ENCODE data around the gene XAB2. TPM values are rescaled to one million over a fixed set of nuclear protein-coding genes. Genes with fewer than 3 reads are reported as not detected.

XAB2 gene
- total RNA-seq, 2 experiments from 2014 or later = 45.9 to 48.3 TPM

- H3K36me3 Mint-ChIP-seq (ENCODE audit: low read depth) = peaks cover 26% of the 10 kb centered on the region
- ATAC-seq (no peak), DNase-seq (no peak)
- peak overlapping the region; percentile 97 for H3K27ac Mint-ChIP-seq
- peaks cover 32% of the 10 kb centered on the region for H3K4me1 Mint-ChIP-seq
- no peaks in the 10 kb centered on the region for H3K27me3 Mint-ChIP-seq
- POLR2A ChIA-PET = interaction anchor here (0.6 to 1.2 kb wide), 5 partner anchors 9 to 315 kb away, joined by 3 to 6 read pairs (median 3); partner anchors contain the start of gene TIMM44
- H3K9me3 Mint-ChIP-seq (ENCODE audit: low read depth) = no peaks in the 10 kb centered on the region
- CTCF ChIA-PET = interaction anchor here (1.2 to 1.9 kb wide), 4 partner anchors 24 to 288 kb away, joined by 4 to 14 read pairs (median 6); partner anchors contain the start of gene TRAPPC5
- intact Hi-C loops (cut with DNase I, micrococcal nuclease) = loop anchor here (1.0 to 5.0 kb wide), 14 partner anchors 9 to 1256 kb away; partner anchors contain the start of genes STXBP2 (in 2 of the 2), ALKBH7 (in 1 of the 2), MAP2K7 (in 1 of the 2) and MCOLN1 (in 1 of the 2)
- peak overlapping the region; percentile 88 for H3K4me3 Mint-ChIP-seq
Observed at GRCh38 chr19:7628589-7629311, 595 bp downstream of the XAB2 start.

DNA sequence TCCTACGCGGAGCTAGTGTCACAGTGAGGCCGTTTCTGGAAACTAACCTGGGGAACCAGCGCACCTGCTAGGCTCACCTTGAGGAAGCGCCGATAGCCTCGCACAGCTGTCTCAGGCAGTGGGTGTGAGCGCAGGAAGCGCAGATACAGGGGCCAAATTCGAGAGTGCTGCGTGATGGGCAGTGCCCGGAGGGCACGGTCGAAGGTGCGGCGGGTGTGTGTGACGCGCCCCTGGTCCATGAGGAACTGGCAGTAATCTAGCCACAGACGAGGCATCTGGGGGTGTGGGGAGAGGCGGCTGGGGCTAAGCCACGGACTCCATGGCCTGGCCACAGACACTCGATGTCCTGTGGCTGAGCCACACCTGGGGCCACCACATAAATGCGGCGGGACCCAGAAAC is 2.2 kb downstream of the XAB2 start:
- no peak for DNase-seq
- H3K4me3 Mint-ChIP-seq = no peak overlapping the region
- H3K36me3 Mint-ChIP-seq (ENCODE audit: low read depth) = peaks cover 28% of the 10 kb centered on the region
- no peak for ATAC-seq
- ChIA-PET POLR2A (interaction anchor here (0.6 kb wide), 2 partner anchors 40 to 277 kb away, joined by 3 to 4 read pairs; partner anchors contain the start of gene MAP2K7), CTCF (interaction anchor here (1.1 kb wide), 1 partner anchor 59 kb away, joined by 3 read pairs; no protein-coding TSS in a partner anchor)
- H3K4me1 Mint-ChIP-seq = peaks cover 32% of the 10 kb centered on the region
- H3K27me3 Mint-ChIP-seq = no peaks in the 10 kb centered on the region
- H3K9me3 Mint-ChIP-seq (ENCODE audit: low read depth) = no peaks in the 10 kb centered on the region
- no peak overlapping the region for H3K27ac Mint-ChIP-seq
- intact Hi-C loops (cut with DNase I, micrococcal nuclease) = loop anchor here in 1 of 2 experiments (5.0 kb wide), 1 partner anchor 1255 kb away; the partner anchor contains the start of gene ALKBH7

DNA sequence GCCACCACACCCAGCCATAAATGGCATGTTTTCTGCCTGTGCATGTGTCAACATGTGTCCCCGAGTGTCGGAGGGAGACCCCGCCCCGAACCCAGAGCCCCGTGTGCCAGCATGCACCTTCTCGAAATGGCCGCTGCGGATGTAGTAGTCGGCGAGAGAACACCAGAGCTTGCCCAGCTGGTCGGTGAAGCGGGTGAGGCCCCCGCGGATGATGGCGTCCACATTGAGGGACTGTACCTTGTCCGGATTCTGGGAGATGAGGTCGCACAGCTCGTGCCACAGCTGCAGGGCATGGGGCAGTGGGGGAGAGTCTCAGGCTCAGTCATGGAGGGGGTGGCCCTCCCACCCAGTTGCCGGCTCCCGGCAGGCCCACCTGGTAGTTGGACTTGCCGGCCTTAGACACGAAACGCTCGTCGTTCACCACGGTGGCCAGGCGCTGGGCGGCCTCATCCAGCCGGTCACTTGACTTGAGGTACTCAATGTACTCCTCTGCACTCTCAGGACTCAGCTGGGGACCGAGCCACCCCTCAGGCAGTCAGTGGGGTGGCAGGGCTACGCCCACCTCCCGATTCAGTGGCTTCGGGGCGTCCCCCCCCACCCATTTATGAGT is 3.5 kb downstream of the XAB2 start:
- peaks cover 30% of the 10 kb centered on the region for H3K4me1 Mint-ChIP-seq
- peaks cover 30% of the 10 kb centered on the region for H3K36me3 Mint-ChIP-seq (ENCODE audit: low read depth)
- H3K27me3 Mint-ChIP-seq = no peaks in the 10 kb centered on the region
- DNase-seq (no peak), ATAC-seq (no peak)
- no peak overlapping the region for H3K27ac Mint-ChIP-seq
- H3K4me3 Mint-ChIP-seq = no peak overlapping the region
- POLR2A ChIA-PET = interaction anchor here (0.6 kb wide), 1 partner anchor 198 kb away, joined by 4 read pairs; no protein-coding TSS in a partner anchor
- CTCF ChIA-PET = interaction anchor here (0.7 kb wide), 2 partner anchors 34 to 260 kb away, joined by 3 to 4 read pairs; no protein-coding TSS in a partner anchor
- intact Hi-C loops (cut with DNase I, micrococcal nuclease) = loop anchor here in 1 of 2 experiments (5.0 kb wide), 1 partner anchor 1254 kb away; the partner anchor contains the start of gene ALKBH7
- H3K9me3 Mint-ChIP-seq (ENCODE audit: low read depth) = no peaks in the 10 kb centered on the region

DNA sequence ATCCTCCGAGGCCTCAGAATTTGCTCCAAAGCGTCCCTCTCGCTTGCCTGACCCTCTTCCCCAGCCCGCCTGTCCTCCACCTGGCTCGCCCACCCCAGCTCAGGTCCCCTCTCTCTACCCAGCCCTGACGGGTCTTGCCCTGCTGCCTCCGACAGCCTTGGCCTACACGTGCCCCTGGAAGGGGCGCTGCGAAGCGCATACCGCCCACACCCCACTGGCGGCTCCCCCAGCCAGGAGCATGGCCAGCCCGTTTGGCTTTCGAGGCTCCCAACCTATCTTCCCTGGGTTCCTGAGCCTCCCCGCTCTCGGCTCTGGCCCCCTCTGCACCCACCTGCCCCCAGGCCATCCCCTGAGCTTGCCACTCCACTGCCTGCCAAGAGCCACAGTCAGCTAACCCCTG is 4.5 kb downstream of the XAB2 start:
- CTCF ChIA-PET = no interaction called here
- intact Hi-C loops (cut with DNase I, micrococcal nuclease) = loop anchor here in 1 of 2 experiments (5.0 kb wide), 1 partner anchor 1253 kb away; the partner anchor contains the start of gene ALKBH7
- Mint-ChIP-seq H3K4me1 (peaks cover 20% of the 10 kb centered on the region), H3K36me3 (ENCODE audit: low read depth) (peaks cover 29% of the 10 kb centered on the region), H3K27me3 (no peaks in the 10 kb centered on the region), H3K4me3 (no peak overlapping the region), H3K27ac (no peak overlapping the region), H3K9me3 (ENCODE audit: low read depth) (no peaks in the 10 kb centered on the region)
- DNase-seq (no peak), ATAC-seq (no peak)
- POLR2A ChIA-PET = interaction anchor here (0.6 kb wide), 1 partner anchor 199 kb away, joined by 4 read pairs; no protein-coding TSS in a partner anchor

- no peak for ATAC-seq
Observed at GRCh38 chr19:7623725-7624603, 5.4 kb downstream of the XAB2 start.

DNA sequence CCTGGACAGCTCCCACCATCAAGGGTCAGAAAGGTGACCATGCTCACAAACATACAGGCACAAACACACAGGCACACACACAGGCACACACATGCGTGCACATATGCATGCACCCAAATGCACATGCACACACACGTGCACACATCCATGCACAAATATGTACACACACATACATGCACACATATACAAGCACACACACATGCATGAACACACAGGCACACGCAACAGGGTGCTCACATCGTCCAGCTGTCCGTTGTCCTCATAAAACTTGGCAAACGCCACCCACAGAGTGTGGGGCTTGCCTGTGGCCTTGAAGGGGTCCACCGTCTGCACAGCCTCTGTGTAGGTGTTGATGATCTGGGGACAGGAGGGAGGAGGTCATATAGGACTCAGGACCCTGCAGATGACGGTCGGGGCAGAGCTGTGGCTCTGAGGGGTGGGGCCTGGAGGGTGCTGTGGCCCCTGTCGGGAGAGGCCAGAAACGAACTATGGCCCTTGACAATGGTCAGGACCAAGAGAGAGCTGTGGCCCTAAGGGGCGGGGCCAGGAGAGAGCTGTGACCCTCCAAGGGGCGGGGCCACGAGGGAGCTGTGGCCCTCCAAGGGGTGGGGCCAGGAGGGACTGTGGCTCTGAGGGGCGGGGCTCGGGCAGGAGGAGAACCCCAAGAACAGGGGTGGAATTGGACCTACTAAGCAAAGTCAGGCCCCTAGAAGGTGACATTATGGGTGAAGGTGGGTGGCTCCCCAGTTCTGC is 6.2 kb downstream of the XAB2 start:
- H3K4me3 Mint-ChIP-seq = no peak overlapping the region
- peaks cover 27% of the 10 kb centered on the region for H3K36me3 Mint-ChIP-seq (ENCODE audit: low read depth)
- ATAC-seq = peak; percentile 44
- intact Hi-C loops (cut with DNase I, micrococcal nuclease) = no loop called here
- peak; percentile 32 for DNase-seq
- peaks cover 5% of the 10 kb centered on the region for H3K4me1 Mint-ChIP-seq
- CTCF ChIA-PET = no interaction called here
- POLR2A ChIA-PET = interaction anchor here (0.6 to 0.7 kb wide), 2 partner anchors 28 to 246 kb away, joined by 3 read pairs; no protein-coding TSS in a partner anchor
- H3K9me3 Mint-ChIP-seq (ENCODE audit: low read depth) = no peaks in the 10 kb centered on the region
- H3K27ac Mint-ChIP-seq = no peak overlapping the region
- H3K27me3 Mint-ChIP-seq = no peaks in the 10 kb centered on the region

More at GRCh38 chr19:7623725-7624603, 5.4 kb downstream of the XAB2 start:
- intact Hi-C loops (cut with DNase I, micrococcal nuclease) = no loop called here
- Mint-ChIP-seq H3K27me3 (no peaks in the 10 kb centered on the region), H3K4me1 (peaks cover 14% of the 10 kb centered on the region), H3K36me3 (ENCODE audit: low read depth) (peaks cover 23% of the 10 kb centered on the region), H3K9me3 (ENCODE audit: low read depth) (no peaks in the 10 kb centered on the region), H3K4me3 (no peak overlapping the region), H3K27ac (no peak overlapping the region)
- ChIA-PET CTCF (no interaction called here), POLR2A (interaction anchor here (0.6 to 0.7 kb wide), 2 partner anchors 27 to 245 kb away, joined by 3 read pairs; no protein-coding TSS in a partner anchor)
- no peak for DNase-seq

DNA sequence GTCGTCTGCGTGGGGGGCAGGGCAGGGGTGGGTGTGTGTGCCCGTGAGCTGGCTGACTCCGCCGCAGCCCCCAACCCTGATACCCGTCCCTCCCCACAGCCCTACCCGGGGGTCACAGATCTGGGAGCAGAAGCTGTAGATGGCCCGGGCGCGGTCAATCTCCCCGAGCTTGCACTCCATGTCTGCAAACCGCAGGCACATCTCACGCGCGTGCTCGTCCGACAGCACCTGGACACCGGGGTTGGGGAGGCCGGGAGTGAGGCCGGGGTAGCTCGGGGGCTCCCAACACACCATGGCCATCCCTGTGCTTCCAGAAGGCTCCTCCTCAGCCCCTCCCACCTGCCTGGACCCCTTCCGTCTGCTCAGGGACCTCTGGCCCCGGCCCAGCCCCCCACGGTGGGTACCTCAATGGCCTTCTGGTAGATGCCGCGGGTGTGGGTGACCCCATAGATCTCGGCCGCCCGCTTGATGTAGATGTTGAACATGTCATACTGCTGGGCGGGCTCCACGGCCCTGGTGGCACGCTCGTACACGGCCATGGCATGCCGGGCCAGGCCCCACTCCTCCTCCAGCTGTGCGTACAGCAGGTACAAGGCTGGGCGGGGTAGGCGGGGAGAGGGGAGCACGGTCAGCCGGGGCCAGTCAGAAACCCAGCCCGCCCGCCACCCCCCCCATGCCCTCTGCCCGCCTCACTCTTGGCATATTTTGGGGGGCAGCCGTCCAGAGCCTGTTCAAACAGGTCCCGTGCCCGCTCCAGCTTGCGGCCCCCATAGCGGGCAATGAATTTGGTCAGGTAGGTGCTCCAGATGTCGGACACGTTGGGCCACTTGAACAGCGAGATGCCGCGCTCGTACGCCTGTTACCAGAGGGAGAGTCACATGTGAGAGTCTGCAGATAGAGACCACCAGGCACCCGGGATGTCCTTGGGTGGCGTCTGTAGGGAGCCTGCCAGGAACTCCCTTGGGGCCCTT is 8.6 kb downstream of the XAB2 start:
- POLR2A ChIA-PET = no interaction called here

DNA sequence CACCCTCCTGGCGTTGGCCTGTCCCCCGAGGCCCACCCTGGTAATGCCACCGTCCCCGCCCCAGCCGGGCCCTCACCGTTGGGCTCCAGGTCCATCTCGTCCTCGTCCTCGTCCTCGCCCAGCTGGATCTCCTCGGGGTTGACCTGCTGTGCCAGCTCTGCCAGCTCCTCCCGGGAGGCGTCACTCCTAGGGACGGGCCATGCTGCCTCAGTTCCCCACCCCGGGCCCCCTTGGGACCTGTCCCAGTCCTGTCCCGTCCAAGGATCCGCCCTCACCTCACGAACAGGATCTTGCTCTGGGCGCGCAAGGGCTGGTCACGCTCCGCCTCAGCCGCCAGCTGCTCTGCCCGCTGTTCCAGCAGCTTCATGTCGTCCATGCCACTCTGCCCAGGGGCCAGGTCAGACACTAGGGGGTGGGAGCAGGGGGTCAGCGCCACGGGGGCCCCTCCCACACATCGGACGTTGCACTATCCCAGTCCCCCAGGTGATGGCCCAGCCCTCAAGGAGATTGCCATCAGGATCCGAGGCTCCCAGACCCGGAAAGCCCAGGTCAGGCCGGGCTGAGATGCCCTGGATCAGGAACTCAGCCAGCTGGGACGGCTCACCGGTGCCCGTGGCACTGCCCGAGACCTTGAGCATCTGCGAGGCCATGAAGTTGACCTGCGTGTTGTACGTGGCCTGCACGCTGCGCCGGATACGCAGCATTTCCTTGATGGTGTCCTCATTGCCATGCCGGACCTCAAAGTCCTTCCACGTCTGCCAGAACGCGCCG is 9.5 kb downstream of the XAB2 start:
- CTCF ChIA-PET = no interaction called here
- H3K27ac Mint-ChIP-seq = no peak overlapping the region
- POLR2A ChIA-PET = no interaction called here
- no peak overlapping the region for H3K4me3 Mint-ChIP-seq
- DNase-seq (no peak), ATAC-seq (no peak)
- H3K4me1 Mint-ChIP-seq = no peaks in the 10 kb centered on the region
- H3K27me3 Mint-ChIP-seq = no peaks in the 10 kb centered on the region
- intact Hi-C loops (cut with DNase I, micrococcal nuclease) = no loop called here
- peaks cover 25% of the 10 kb centered on the region for H3K36me3 Mint-ChIP-seq (ENCODE audit: low read depth)
- no peaks in the 10 kb centered on the region for H3K9me3 Mint-ChIP-seq (ENCODE audit: low read depth)

More for the DNA sequence above, 8.6 kb downstream of the XAB2 start:
- Mint-ChIP-seq H3K4me3 (no peak overlapping the region), H3K36me3 (ENCODE audit: low read depth) (peaks cover 25% of the 10 kb centered on the region), H3K27ac (no peak overlapping the region), H3K9me3 (ENCODE audit: low read depth) (no peaks in the 10 kb centered on the region), H3K4me1 (no peaks in the 10 kb centered on the region), H3K27me3 (no peaks in the 10 kb centered on the region)
- CTCF ChIA-PET = no interaction called here
- ATAC-seq = no peak
- intact Hi-C loops (cut with DNase I, micrococcal nuclease) = no loop called here
- no peak for DNase-seq

- H3K27me3 Mint-ChIP-seq = no peaks in the 10 kb centered on the region
- ChIA-PET CTCF (no interaction called here), POLR2A (no interaction called here)
- intact Hi-C loops (cut with DNase I, micrococcal nuclease) = no loop called here
- no peak for DNase-seq
- H3K27ac Mint-ChIP-seq = no peak overlapping the region
- no peaks in the 10 kb centered on the region for H3K4me1 Mint-ChIP-seq
- no peak overlapping the region for H3K4me3 Mint-ChIP-seq
- peaks cover 25% of the 10 kb centered on the region for H3K36me3 Mint-ChIP-seq (ENCODE audit: low read depth)
- no peaks in the 10 kb centered on the region for H3K9me3 Mint-ChIP-seq (ENCODE audit: low read depth)
- ATAC-seq = no peak
Observed at GRCh38 chr19:7618771-7619510, 10.4 kb downstream of the XAB2 start.
